ENCODE measurements around the gene HES6.

The HES6 gene

DNA sequence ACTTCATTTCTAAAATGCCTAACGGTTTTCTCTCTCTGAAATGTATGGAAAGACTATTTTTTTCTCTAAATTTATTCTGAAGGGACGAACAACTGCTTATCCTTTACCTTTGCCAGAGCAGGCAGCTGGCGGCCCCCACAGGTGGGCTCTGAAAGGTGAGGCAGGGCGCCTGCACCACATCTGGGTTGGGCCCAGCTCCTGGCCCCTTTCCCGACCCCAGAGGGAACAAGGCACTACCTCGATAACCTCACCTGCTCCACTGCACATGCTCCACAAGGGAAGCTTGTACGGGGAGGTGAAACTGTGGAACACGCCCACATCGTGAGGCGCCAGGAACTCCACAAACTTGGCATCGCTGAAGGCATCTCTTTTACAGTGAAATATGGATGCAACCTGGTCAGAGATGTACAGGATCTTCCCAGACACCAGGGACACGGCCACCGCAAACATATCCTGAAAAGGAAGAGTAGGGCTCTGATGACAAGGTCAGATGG, 31.3 kb upstream of the HES6 start:
- TF ChIP-seq, protein P1, sequence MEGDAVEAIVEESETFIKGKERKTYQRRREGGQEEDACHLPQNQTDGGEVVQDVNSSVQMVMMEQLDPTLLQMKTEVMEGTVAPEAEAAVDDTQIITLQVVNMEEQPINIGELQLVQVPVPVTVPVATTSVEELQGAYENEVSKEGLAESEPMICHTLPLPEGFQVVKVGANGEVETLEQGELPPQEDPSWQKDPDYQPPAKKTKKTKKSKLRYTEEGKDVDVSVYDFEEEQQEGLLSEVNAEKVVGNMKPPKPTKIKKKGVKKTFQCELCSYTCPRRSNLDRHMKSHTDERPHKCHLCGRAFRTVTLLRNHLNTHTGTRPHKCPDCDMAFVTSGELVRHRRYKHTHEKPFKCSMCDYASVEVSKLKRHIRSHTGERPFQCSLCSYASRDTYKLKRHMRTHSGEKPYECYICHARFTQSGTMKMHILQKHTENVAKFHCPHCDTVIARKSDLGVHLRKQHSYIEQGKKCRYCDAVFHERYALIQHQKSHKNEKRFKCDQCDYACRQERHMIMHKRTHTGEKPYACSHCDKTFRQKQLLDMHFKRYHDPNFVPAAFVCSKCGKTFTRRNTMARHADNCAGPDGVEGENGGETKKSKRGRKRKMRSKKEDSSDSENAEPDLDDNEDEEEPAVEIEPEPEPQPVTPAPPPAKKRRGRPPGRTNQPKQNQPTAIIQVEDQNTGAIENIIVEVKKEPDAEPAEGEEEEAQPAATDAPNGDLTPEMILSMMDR (IDR thresholded peaks at IDR 0.05; ENCODE audit: borderline replicate concordance, insufficient read depth, low read depth, low read length): no peak
- no peak overlapping the region for H3K4me3 ChIP-seq (ENCODE audit: low read depth, low read length)

DNA sequence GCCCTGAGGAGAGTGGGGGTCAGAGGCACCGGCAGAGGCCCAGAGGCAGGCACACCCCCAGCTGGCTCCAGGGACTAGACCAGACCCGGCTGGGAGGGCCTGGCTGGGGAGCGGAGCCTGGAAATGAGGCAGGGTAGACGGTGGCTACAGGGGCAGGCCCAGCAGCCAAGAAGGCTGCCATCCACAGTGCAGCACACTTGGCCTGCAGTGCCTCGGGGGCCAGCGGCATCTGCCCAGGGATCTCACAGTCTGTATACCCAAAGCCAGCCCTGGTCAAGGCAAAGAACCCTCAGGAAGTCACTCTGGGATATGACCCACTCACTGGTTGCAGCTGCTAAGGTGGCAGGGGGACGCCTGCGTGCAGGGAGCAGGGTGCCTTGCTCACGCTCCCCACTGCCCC, 30.8 kb upstream of the HES6 start:
- H3K4me3 ChIP-seq (ENCODE audit: low read depth, low read length): no peak overlapping the region
- TF ChIP-seq, protein P1 (IDR thresholded peaks at IDR 0.05; ENCODE audit: borderline replicate concordance, insufficient read depth, low read depth, low read length): no peak

DNA sequence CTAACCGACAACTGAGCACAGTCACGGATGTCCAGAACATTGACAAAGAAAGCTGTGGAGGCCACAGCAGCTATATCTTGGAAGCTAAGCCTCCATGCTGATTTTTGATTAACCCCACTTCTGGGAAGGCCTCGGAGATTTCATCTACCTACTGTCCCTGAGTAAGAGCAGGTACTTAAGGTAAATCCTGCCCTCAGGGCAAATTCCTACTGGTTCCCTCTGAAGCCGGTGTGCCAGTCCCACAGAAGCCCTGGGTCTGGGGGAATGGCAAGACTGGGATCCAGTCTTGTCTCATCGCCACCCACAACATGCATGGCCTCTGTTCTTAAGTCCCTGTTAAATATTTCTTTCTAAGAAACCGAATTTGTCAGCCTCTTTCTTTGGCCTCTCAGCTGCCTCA, 29.9 kb upstream of the HES6 start:
- H3K4me3 ChIP-seq (ENCODE audit: low read depth, low read length): no peak overlapping the region
- TF ChIP-seq, protein P1 (IDR thresholded peaks at IDR 0.05; ENCODE audit: borderline replicate concordance, insufficient read depth, low read depth, low read length): no peak

- no peak overlapping the region for H3K4me3 ChIP-seq (ENCODE audit: low read depth, low read length)
These were observed 28.2 kb upstream of the HES6 start for GRCh38 chr2:238267884-238268680.

GRCh38 chr2:238267341-238267710, 27.5 kb upstream of the HES6 start:
- H3K4me3 ChIP-seq (ENCODE audit: low read depth, low read length): no peak overlapping the region
- TF ChIP-seq, protein P1 (IDR thresholded peaks at IDR 0.05; ENCODE audit: borderline replicate concordance, insufficient read depth, low read depth, low read length): no peak

More at GRCh38 chr2:238267884-238268680, 28.2 kb upstream of the HES6 start:
- TF ChIP-seq, protein P1 (IDR thresholded peaks at IDR 0.05; ENCODE audit: borderline replicate concordance, insufficient read depth, low read depth, low read length): no peak

- TF ChIP-seq, protein P1 (IDR thresholded peaks at IDR 0.05; ENCODE audit: borderline replicate concordance, insufficient read depth, low read depth, low read length): no peak
These were observed 25.8 kb upstream of the HES6 start for GRCh38 chr2:238265605-238266004.

GRCh38 chr2:238264072-238264460, 24.2 kb upstream of the HES6 start:
- TF ChIP-seq, protein P1 (IDR thresholded peaks at IDR 0.05; ENCODE audit: borderline replicate concordance, insufficient read depth, low read depth, low read length): 0 out of 2 replicates have a peak, but pooled peaks have one; percentile 4
- H3K4me3 ChIP-seq (ENCODE audit: low read depth, low read length): no peak overlapping the region

More at GRCh38 chr2:238265605-238266004, 25.8 kb upstream of the HES6 start:
- no peak overlapping the region for H3K4me3 ChIP-seq (ENCODE audit: low read depth, low read length)

Measured in GM12875 (cell line).